Activated naive CD8-positive, alpha-beta T cell treated with anti-CD3 and anti-CD28 coated beads, Interleukin-2, amount 50 U/mL, for 24 hours (primary cell): ENCODE results near the gene CEACAM3.

Experiments used
- ATAC-seq: fragments of 150-1000 bp; cut with Tn5 transposase; one replicate; pipeline ENCODE4 v1.10.0; 2021
- DNase-seq: peaks from one replicate; pipeline ENCODE4 v3.0.0; 2021
- H3K27ac Mint-ChIP-seq: one replicate; pipeline ENCODE4 v1.8.0; 2021; ENCODE audit warnings: mild to moderate bottlenecking, mixed read lengths
- H3K27me3 Mint-ChIP-seq: one replicate; pipeline ENCODE4 v1.8.0; 2021; ENCODE audit warnings: mixed read lengths
- H3K36me3 Mint-ChIP-seq: one replicate; pipeline ENCODE4 v1.8.0; 2021; ENCODE audit warnings: low read depth, mixed read lengths
- H3K4me1 Mint-ChIP-seq: one replicate; pipeline ENCODE4 v1.8.0; 2021; ENCODE audit warnings: mixed read lengths
- H3K4me3 Mint-ChIP-seq: one replicate; pipeline ENCODE4 v1.8.0; 2021; ENCODE audit warnings: mild to moderate bottlenecking, moderate library complexity, mixed read lengths
- H3K9me3 Mint-ChIP-seq: one replicate; pipeline ENCODE4 v1.8.0; 2021; ENCODE audit warnings: mixed read lengths

The CEACAM3 gene

DNA sequence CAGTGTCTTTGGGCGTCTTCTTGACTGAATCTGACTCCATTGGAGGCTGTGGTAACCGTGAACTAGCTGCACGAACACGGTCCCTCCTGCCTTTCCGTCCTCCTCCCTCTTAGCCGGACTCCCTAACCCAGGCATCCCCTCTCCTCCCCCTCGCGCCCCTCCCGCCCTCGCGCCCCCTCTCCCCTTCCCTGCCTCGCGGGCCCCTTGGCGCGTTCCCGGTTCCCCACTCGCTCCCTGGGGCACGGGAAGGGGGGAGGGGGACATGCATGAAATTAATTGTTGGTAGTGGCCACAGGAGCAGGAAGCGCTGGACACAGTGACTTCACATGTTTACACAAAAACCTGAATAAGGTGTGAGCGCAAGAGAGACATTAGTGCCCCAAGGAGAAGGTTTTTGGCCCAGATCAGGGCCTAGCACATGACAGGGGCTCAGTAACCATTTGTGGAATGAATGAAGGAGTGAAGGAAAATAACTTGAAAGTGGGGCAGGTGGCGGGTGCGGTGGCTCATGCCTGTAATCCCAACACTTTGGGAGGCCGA is 48.7 kb downstream of the CEACAM3 start:
- Mint-ChIP-seq H3K27ac (no peak overlapping the region), H3K9me3 (no peaks in the 10 kb centered on the region), H3K4me3 (no peak overlapping the region), H3K4me1 (no peaks in the 10 kb centered on the region), H3K27me3 (peaks cover 1% of the 10 kb centered on the region), H3K36me3 (no peaks in the 10 kb centered on the region)
- ATAC-seq (no peak), DNase-seq (no peak)

DNA sequence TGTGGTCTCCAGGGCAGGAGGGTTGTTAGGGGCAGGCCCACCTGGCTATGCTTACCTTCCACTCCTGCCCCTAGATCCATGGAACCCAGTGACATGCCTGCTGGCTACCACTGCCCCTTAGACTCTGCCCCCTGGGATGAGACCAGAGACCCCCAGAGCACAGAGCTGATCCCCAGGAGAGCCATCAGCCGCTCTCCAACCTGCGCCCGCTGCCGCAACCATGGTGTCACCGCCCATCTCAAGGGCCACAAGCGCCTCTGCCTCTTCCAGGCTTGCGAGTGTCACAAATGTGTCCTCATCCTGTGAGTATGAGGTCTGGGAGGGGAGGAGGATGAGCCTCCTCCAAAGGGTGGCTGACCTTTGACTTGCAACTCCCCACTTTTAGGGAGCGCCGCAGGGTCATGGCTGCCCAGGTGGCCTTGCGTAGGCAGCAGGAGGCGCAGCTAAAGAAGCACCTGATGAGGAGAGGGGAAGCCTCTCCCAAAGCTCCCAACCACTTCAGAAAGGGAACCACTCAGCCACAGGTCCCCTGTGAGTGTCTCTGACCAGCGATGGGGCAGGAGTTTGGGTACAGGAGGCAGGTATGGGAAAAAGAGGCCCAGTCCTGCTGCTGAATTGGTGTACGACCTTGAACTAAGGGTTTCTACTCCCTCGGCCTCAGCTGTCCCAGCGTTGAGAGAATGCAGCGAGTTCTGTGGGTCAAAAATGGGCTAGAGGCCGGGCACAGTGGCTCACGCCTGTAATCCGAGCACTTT is 51.1 kb downstream of the CEACAM3 start:
- Mint-ChIP-seq H3K9me3 (no peaks in the 10 kb centered on the region), H3K4me1 (no peaks in the 10 kb centered on the region), H3K27ac (no peak overlapping the region), H3K27me3 (peaks cover 6% of the 10 kb centered on the region), H3K4me3 (no peak overlapping the region), H3K36me3 (no peaks in the 10 kb centered on the region)
- DNase-seq: no peak
- no peak for ATAC-seq

DNA sequence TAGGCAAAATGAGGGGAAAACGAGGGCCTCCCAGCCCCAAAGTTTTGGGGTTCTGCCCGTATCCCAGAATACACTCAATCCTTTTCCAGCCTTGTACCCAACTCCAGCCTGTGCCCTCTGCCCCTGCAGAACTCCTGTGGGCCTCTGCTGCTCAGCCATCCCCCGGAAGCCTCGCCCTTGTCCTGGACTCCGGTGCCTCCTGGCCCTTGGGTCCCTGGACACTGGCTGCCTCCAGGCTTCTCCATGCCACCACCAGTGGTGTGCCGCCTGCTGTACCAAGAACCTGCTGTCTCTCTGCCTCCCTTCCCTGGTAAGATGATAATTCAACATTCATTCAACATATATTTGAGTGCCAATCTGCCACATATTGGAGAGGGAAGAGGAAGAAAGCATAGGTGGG is 52.3 kb downstream of the CEACAM3 start:
- H3K27ac Mint-ChIP-seq: no peak overlapping the region
- no peaks in the 10 kb centered on the region for H3K36me3 Mint-ChIP-seq
- DNase-seq (no peak), ATAC-seq (no peak)
- H3K4me3 Mint-ChIP-seq: no peak overlapping the region
- no peaks in the 10 kb centered on the region for H3K9me3 Mint-ChIP-seq
- H3K4me1 Mint-ChIP-seq: no peaks in the 10 kb centered on the region
- H3K27me3 Mint-ChIP-seq: peaks cover 4% of the 10 kb centered on the region

DNA sequence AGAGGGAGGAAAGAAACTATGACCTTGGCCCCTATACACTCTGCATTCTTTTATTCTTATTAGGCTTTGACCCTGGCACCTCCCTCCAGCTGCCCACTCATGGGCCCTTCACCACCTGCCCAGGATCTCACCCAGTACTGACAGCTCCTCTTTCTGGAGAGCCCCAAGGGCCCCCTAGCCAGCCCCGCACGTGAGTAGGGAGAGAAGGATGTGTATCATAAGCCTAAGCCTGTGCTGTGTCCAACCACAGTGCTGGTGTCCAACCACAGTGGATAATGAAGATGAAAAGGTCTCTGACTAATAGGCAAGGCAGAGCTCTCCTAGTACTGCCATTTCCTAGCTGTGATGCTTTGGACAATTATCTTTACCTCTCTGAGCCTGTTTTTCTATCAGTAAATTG is 52.7 kb downstream of the CEACAM3 start:
- no peak for DNase-seq
- Mint-ChIP-seq H3K4me3 (no peak overlapping the region), H3K4me1 (no peaks in the 10 kb centered on the region), H3K9me3 (no peaks in the 10 kb centered on the region), H3K27me3 (peaks cover 4% of the 10 kb centered on the region), H3K36me3 (no peaks in the 10 kb centered on the region), H3K27ac (no peak overlapping the region)
- ATAC-seq: peak; percentile 36

DNA sequence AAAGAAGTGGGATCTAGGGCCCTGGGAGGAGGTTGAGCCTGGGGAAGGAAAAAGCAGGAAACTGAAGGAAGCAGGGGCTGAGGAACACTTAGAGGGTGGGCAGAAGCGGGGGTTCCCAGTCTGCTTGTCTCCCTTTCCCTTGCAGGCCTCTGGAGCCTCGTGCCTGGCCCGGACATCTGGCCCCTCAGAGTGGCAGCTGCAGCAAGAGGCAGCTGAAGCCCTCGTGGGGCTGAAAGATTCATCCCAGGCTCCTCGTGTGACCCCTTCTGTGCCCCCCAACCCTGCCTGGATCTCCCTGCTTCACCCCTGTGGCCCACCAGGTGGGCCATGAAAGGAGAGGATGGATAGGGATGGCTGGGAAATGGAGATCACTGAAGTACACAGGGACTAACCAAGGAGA is 54.0 kb downstream of the CEACAM3 start:
- H3K9me3 Mint-ChIP-seq: no peaks in the 10 kb centered on the region
- H3K4me3 Mint-ChIP-seq: no peak overlapping the region
- no peak for DNase-seq
- no peaks in the 10 kb centered on the region for H3K36me3 Mint-ChIP-seq
- no peak overlapping the region for H3K27ac Mint-ChIP-seq
- H3K27me3 Mint-ChIP-seq: peaks cover 4% of the 10 kb centered on the region
- no peak for ATAC-seq
- no peaks in the 10 kb centered on the region for H3K4me1 Mint-ChIP-seq

DNA sequence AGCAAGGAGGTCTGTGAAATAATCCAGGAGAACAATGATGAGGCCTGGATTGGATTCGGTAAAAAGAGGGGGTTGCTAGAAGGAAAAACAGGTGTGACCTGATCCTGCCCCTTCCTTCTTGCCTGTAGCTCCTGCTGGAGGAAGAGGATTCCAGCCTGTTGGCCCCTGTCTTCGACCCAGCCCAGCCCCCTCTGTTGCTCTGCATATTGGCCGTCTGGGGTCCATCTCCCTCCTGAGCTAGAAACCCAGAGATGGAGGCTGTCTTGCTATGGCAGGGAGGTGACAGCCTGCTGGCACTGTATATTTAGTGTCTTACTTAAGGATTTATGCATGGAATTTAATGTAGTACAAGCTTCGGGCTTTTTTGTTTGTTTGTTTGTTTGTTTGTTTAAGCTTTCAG is 55.1 kb downstream of the CEACAM3 start:
- Mint-ChIP-seq H3K27me3 (peaks cover 4% of the 10 kb centered on the region), H3K27ac (no peak overlapping the region), H3K36me3 (no peaks in the 10 kb centered on the region), H3K4me3 (no peak overlapping the region), H3K9me3 (no peaks in the 10 kb centered on the region), H3K4me1 (no peaks in the 10 kb centered on the region)
- DNase-seq (no peak), ATAC-seq (no peak)

DNA sequence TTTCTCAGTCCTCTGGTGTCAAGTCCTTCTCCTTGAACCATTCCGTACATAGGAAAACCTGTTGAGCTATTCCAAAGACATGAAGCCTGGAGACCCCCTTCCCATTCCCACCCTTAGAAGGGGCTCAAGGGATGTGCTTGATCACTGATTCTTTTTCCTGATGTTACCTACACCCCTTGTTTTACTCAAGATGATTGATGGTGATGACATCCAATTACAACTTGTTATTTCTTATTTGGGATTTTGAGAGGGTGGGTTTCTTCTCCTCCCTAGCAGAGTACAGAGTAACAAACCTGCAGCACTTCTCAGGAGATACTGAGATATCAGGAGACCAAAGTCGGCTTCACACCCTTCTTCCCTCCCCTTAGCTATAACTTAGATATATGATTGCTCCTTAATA is 57.0 kb downstream of the CEACAM3 start:
- H3K9me3 Mint-ChIP-seq: no peaks in the 10 kb centered on the region
- ATAC-seq: no peak
- H3K27me3 Mint-ChIP-seq: peaks cover 4% of the 10 kb centered on the region
- H3K27ac Mint-ChIP-seq: no peak overlapping the region
- no peaks in the 10 kb centered on the region for H3K4me1 Mint-ChIP-seq
- no peaks in the 10 kb centered on the region for H3K36me3 Mint-ChIP-seq
- no peak for DNase-seq
- H3K4me3 Mint-ChIP-seq: no peak overlapping the region

DNA sequence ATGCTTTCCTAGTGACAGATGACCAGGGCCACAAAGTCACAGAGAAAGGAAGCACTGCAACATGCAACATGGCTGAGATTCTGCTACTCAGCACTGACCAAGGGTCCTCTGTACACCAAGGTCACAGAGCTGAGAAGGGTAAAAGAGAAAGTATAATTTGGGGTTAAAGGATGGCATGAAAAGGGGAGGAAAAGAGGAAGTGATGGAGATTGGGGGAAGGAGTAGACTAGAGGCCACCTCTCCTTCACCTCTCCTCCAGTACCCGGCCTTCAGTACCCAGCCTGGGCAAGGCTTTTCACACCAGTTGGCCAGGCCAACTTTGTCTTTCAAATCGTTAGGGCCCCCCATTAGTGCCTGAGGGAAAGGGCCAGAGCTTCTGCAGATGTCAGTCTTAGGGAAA is 57.4 kb downstream of the CEACAM3 start:
- no peak overlapping the region for H3K27ac Mint-ChIP-seq
- H3K36me3 Mint-ChIP-seq: no peaks in the 10 kb centered on the region
- DNase-seq (no peak), ATAC-seq (no peak)
- no peaks in the 10 kb centered on the region for H3K9me3 Mint-ChIP-seq
- H3K4me1 Mint-ChIP-seq: no peaks in the 10 kb centered on the region
- peaks cover 4% of the 10 kb centered on the region for H3K27me3 Mint-ChIP-seq
- H3K4me3 Mint-ChIP-seq: no peak overlapping the region

DNA sequence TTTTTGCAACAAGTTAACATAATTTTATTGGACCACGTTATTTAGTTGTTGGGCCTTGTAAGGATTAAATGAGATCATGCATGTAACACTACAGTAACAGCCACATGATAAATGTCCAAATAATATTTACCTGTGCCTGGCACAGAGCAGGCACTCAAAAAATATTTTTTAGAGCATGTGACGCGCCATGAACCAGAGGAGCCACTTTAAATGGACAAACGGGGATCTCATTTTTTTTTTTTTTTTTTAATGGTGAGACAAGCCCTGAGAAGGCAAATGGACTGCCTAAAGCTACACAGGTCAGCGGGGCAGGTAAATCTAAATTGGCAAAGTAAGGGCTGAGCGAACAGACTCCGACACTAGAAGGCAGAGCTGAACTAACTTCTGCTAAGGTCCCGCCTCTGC is 62.8 kb downstream of the CEACAM3 start:
- peaks cover 43% of the 10 kb centered on the region for H3K4me1 Mint-ChIP-seq
- peak overlapping the region; percentile 99 for H3K27ac Mint-ChIP-seq
- peaks cover 39% of the 10 kb centered on the region for H3K36me3 Mint-ChIP-seq
- ATAC-seq (no peak), DNase-seq (no peak)
- H3K27me3 Mint-ChIP-seq: no peaks in the 10 kb centered on the region
- no peaks in the 10 kb centered on the region for H3K9me3 Mint-ChIP-seq
- H3K4me3 Mint-ChIP-seq: peak overlapping the region; percentile 94

DNA sequence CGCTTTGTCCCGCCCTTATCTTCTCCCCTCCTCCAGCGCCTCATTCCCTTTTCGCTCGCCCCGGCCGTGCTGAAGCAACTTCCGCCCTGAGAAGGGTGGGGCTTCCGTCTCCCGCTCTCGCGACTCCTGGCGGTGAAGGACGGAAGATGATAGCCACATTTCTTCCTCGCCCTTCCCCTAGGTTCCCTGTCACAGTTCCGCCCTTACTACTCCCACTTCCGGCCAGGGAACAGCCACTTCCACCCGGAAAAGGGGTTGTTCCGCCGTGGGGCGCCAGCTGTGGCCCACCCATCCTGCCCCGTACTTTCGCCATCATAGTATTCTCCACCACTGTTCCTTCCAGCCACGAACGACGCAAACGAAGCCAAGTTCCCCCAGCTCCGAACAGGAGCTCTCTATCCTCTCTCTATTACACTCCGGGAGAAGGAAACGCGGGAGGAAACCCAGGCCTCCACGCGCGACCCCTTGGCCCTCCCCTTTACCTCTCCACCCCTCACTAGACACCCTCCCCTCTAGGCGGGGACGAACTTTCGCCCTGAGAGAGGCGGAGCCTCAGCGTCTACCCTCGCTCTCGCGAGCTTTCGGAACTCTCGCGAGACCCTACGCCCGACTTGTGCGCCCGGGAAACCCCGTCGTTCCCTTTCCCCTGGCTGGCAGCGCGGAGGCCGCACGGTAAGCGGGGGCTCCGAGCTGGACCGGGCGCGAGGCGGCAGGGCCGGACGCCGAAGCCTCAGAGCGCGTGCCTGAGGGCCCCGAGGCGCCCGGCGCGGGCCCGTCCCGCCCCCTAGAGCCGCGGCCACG is 63.4 kb downstream of the CEACAM3 start, which contains the start of gene RPS19:
RPS19 (plus strand) TSS at position 638 of the 801 bp plus-strand sequence. CDS start 520 bp downstream, outside the sequence.
- ATAC-seq (peak; percentile 83), DNase-seq (peak; percentile 99)
- H3K27me3 Mint-ChIP-seq: no peaks in the 10 kb centered on the region
- H3K4me1 Mint-ChIP-seq: peaks cover 49% of the 10 kb centered on the region
- H3K4me3 Mint-ChIP-seq: peak within 1 kb of the TSS; percentile 94
- peaks cover 45% of the 10 kb centered on the region for H3K36me3 Mint-ChIP-seq
- H3K27ac Mint-ChIP-seq: peak within 1 kb of the TSS; percentile 99
- no peaks in the 10 kb centered on the region for H3K9me3 Mint-ChIP-seq

DNA sequence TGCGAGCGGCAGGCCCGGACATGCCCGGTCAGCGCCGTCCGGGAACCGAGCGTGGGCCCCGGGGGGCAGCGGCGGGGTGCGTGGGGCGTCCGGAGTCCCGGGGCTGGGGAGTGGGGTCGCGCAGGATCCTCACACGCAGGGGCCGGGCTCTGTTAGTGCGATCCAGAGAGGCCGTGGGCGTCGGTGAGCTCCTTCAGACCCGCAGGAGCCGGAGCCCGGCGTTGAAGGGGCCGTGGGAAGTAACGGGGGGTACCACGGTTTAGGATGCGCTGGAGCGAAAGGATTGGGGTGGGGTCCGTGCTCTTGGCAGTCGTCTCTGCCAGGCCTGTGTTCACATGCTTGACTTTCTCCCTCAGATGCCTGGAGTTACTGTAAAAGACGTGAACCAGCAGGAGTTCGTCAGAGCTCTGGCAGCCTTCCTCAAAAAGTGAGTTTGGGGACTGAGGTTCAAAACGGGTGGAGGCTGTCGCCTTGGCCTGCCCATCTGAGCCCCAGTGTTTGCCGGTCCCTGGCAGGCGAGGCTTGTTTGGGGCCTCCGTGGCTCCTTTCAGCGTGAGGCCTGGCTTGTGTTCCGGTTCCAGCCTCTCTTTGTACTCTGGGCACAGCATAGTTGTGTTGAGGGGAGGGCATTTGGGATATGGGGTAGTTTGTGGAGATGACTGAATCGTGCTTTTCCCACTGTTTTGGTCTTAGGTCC is 64.2 kb downstream of the CEACAM3 start:
- Mint-ChIP-seq H3K36me3 (peaks cover 52% of the 10 kb centered on the region), H3K4me1 (peaks cover 57% of the 10 kb centered on the region), H3K27me3 (no peaks in the 10 kb centered on the region), H3K9me3 (no peaks in the 10 kb centered on the region), H3K4me3 (peak overlapping the region; percentile 94), H3K27ac (peak overlapping the region; percentile 98)
- ATAC-seq (no peak), DNase-seq (no peak)
